Measurements from ENCODE around the gene TMEM117.

Gene TMEM117

DNA sequence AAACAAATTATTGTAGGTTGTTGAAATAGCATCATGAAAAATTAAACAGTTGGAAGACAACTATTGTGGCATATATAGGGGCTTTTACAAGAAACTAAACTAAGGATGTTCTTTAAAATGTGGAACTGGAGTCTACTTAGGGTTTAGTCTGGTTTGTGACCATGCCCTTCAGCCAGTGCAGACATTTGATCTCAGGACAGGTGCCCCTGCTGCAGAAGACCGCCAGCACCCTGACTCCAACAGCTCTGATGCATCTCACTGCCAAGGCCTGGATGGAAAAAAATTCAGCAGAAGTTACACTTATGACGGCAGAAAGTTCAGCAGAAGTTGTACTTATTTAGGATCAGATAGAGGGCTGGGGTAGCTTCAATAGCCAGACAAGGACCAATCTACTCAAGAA, 51.5 kb downstream of the TMEM117 start:
- DNase-seq (no peak), ATAC-seq (no peak)
- Mint-ChIP-seq H3K36me3 (ENCODE audit: low read depth) (peaks cover 2% of the 10 kb centered on the region), H3K27ac (no peak overlapping the region), H3K27me3 (no peaks in the 10 kb centered on the region), H3K9me3 (peaks cover 4% of the 10 kb centered on the region), H3K4me3 (no peak overlapping the region), H3K4me1 (no peaks in the 10 kb centered on the region)

DNA sequence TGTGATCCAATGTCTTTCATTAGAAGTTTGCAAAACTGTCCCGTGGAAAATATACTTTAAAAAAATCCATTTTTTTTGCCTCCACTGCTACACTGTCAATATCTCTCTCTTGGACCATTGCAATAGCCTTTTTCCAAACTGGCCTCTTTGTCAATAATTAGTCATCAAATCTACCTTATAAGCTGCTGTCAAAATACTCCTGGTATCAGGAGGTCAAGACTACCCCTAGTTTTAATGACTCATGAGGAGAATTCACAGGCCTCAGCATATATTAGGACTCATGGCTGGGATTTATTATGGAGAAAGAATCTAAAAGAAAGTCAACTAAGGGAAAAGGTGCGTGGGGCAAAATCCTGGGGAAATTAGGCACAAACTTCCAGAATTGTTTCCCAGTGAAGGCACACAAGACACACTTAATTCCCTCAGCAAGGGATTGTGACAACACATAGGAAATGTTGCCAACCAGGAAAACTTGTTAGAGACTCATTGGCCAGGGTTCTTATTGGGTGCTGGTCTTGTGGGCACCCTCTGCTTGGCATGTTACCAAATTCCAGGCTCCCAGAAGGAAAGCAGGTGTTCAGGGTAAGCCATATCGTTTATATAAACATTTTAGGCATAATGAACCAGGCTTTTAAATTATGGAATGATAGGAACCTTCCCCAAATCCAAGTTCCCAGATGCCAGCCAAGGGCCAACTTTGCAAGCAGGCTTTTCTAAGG, 56.1 kb downstream of the TMEM117 start:
- Mint-ChIP-seq H3K4me1 (no peaks in the 10 kb centered on the region), H3K4me3 (no peak overlapping the region), H3K36me3 (ENCODE audit: low read depth) (peaks cover 4% of the 10 kb centered on the region), H3K27me3 (no peaks in the 10 kb centered on the region), H3K9me3 (peaks cover 15% of the 10 kb centered on the region), H3K27ac (no peak overlapping the region)
- ATAC-seq (no peak), DNase-seq (no peak)

DNA sequence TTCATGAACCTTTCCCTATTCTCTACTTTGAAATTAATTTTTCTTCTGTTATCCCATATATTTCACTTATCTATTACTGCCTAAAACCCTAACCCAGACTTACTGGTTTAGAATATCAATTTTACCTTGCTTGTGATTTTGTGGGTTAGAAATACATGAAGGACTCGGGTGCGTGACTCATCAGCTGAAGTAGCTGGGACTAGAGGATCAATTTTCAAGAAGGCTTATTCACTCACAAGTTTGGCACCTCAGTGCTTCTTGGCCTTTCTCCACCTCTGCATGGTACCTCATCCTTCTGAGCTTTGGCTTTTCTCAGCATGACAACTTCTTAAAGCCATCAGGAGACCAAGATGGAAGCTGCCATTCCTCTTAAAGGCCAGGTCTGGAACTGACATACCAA, 57.8 kb downstream of the TMEM117 start:
- H3K27me3 Mint-ChIP-seq = no peaks in the 10 kb centered on the region
- DNase-seq = no peak
- ATAC-seq = no peak
- peaks cover 5% of the 10 kb centered on the region for H3K36me3 Mint-ChIP-seq (ENCODE audit: low read depth)
- H3K27ac Mint-ChIP-seq = no peak overlapping the region
- no peaks in the 10 kb centered on the region for H3K4me1 Mint-ChIP-seq
- H3K9me3 Mint-ChIP-seq = peaks cover 15% of the 10 kb centered on the region
- no peak overlapping the region for H3K4me3 Mint-ChIP-seq

DNA sequence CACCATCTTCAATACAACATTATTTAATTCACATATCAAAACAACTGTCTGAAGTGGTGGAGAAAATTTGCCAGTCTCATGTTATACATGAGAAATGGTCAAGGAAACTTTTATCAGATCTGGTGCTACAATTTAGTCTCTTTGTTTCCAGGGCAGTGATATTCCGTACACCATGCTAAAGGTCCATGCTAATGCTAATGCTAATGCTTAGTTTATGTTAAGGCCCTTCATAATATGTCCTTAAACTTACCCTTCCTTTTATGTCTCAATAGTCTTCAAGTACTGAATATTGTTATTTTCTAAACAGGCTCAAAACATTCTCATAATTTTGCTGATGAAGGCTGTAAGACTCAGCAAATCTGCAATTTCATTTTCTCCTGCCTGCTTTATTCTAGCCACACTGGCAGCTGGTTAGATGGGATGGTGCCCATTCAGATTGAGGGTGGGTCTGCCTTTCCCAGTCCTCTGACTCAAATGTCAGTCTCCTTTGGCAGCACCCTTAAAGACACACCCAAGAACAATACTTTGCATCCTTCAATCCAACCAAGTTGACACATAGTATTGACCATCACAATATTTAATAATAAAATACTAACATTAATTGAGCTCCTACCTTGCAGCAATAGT, 59.8 kb downstream of the TMEM117 start:
- H3K27ac Mint-ChIP-seq = no peak overlapping the region
- peaks cover 5% of the 10 kb centered on the region for H3K36me3 Mint-ChIP-seq (ENCODE audit: low read depth)
- no peak overlapping the region for H3K4me3 Mint-ChIP-seq

DNA sequence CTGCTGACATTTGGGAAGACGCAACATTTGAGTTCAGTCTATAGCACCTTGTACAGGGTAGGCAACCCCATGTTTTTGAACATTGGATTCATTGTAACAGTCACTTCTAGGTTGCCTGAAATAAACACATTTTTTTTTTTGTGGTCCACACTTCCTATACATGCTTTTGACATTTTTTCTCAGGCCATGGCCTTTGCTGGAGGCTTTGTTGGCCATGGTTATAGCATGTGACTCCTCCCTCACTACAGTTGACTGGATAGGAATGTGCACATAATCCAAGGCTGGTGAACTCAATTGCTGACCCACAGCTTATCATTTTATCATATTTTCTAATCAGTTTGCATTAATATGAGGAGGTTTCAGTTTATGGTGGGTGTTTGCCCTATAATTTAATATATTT, 60.6 kb downstream of the TMEM117 start:
- peaks cover 5% of the 10 kb centered on the region for H3K36me3 Mint-ChIP-seq (ENCODE audit: low read depth)
- no peak overlapping the region for H3K4me3 Mint-ChIP-seq
- no peak overlapping the region for H3K27ac Mint-ChIP-seq
- ATAC-seq (no peak), DNase-seq (no peak)
- H3K9me3 Mint-ChIP-seq = peaks cover 15% of the 10 kb centered on the region
- no peaks in the 10 kb centered on the region for H3K27me3 Mint-ChIP-seq
- H3K4me1 Mint-ChIP-seq = no peaks in the 10 kb centered on the region

More for the DNA sequence above, 59.8 kb downstream of the TMEM117 start:
- DNase-seq = no peak
- no peaks in the 10 kb centered on the region for H3K4me1 Mint-ChIP-seq
- no peak for ATAC-seq
- peaks cover 15% of the 10 kb centered on the region for H3K9me3 Mint-ChIP-seq
- H3K27me3 Mint-ChIP-seq = no peaks in the 10 kb centered on the region

DNA sequence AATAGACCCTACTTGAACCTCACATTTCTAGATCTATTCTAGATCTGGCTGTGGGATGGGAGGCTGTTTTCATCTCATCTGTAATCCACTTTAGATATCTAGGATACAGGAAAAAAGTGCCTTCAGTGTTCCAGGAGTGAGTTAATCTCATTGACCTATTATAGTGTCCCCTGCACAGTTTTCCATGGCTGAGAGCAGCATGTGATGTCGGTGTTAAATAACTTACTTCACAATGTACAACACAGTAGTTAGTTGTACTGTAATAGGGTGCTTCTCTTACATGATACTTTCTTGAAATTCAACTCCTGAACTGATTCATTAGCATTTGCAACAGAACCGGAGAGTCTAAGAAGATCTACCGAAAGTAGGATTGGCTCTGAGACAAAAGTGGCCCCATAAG, 62.6 kb downstream of the TMEM117 start:
- H3K9me3 Mint-ChIP-seq = peaks cover 3% of the 10 kb centered on the region
- H3K36me3 Mint-ChIP-seq (ENCODE audit: low read depth) = peaks cover 3% of the 10 kb centered on the region
- no peak overlapping the region for H3K4me3 Mint-ChIP-seq
- DNase-seq = no peak
- no peaks in the 10 kb centered on the region for H3K4me1 Mint-ChIP-seq
- ATAC-seq = no peak
- no peaks in the 10 kb centered on the region for H3K27me3 Mint-ChIP-seq
- H3K27ac Mint-ChIP-seq = no peak overlapping the region

DNA sequence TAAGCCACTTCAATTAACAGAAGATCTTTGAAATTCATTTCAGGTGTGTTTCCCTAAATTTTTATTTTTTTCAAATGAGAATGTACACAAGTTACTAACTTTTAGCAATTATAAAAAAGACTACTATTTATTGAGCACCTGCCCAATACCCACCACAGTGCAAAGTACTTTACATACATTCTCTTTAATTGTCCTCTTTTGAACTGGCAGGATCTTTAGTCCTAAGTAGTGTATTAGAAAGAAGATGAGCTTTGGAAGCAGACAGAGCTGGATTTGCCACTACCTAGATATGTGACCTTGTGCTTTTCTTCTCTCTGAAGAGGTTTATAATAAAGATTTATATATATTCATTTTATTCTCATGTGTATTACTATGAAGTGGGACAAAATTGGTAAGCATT, 63.7 kb downstream of the TMEM117 start:
- Mint-ChIP-seq H3K4me3 (no peak overlapping the region), H3K9me3 (no peaks in the 10 kb centered on the region), H3K27ac (no peak overlapping the region), H3K36me3 (ENCODE audit: low read depth) (peaks cover 3% of the 10 kb centered on the region), H3K27me3 (no peaks in the 10 kb centered on the region), H3K4me1 (no peaks in the 10 kb centered on the region)
- DNase-seq (no peak), ATAC-seq (no peak)

DNA sequence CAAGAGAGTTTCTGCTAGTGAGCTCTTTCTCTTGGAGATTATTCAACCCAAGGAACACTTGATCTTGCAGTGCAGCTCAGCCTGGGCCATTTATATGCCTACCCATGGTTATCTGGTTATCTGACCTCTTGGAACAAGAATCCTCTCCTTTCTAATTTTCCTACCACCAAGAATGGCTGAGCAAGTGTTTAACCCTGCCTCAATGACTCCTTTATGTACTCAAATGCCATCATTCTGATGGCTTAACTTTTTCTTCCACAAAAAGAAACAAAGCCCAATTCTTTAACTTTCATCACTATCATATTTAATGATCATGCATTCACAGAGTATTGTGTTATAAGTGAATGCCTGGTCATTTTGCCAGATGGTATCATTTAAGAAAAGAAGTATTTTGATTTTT, 67.8 kb downstream of the TMEM117 start:
- no peak overlapping the region for H3K4me3 Mint-ChIP-seq
- no peaks in the 10 kb centered on the region for H3K36me3 Mint-ChIP-seq (ENCODE audit: low read depth)
- DNase-seq (no peak), ATAC-seq (no peak)
- no peaks in the 10 kb centered on the region for H3K4me1 Mint-ChIP-seq
- no peaks in the 10 kb centered on the region for H3K9me3 Mint-ChIP-seq
- no peak overlapping the region for H3K27ac Mint-ChIP-seq
- H3K27me3 Mint-ChIP-seq = no peaks in the 10 kb centered on the region

DNA sequence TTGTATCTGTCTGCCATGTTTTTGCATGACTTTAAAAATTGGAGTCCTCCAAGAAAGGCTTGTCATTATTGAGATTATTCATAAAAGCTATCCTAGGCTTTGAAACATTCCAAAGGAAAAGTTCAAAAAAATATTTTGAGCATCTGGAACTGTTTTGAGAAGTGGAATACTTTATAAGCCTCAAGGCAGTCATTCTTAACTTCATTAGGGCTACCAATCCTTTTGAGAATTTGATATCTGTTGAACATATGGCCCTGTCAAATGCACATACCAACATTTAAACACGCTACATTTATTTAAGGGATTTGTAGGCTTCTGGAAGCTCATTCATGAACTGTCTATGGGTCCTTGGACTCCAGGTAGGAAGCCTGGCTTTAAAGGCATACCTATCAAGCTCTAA, 77.0 kb downstream of the TMEM117 start:
- Mint-ChIP-seq H3K4me3 (no peak overlapping the region), H3K9me3 (no peaks in the 10 kb centered on the region), H3K4me1 (no peaks in the 10 kb centered on the region), H3K36me3 (ENCODE audit: low read depth) (no peaks in the 10 kb centered on the region), H3K27ac (no peak overlapping the region), H3K27me3 (no peaks in the 10 kb centered on the region)
- ATAC-seq = no peak
- DNase-seq = no peak

DNA sequence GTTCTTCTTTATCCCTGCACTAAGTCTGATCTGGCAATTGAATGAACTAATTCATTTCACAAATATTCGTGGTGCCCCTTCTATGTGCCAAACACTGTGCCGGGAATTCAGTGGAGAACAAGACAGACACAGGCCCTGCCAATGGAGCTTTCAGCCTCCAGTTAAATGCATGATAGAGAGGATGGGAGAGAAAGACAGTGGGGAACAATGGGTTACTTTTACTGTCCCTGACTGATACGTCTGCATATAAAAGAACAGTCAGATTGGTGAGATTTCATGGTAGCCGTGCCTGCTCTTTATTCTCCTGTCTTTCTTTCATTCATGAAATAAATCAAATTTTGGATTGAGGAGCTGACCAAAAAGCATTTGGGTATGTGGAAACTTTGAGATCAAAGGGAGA, 78.5 kb downstream of the TMEM117 start:
- H3K4me1 Mint-ChIP-seq = no peaks in the 10 kb centered on the region
- no peaks in the 10 kb centered on the region for H3K27me3 Mint-ChIP-seq
- H3K4me3 Mint-ChIP-seq = no peak overlapping the region
- ATAC-seq (no peak), DNase-seq (no peak)
- no peaks in the 10 kb centered on the region for H3K36me3 Mint-ChIP-seq (ENCODE audit: low read depth)
- H3K9me3 Mint-ChIP-seq = no peaks in the 10 kb centered on the region
- no peak overlapping the region for H3K27ac Mint-ChIP-seq

DNA sequence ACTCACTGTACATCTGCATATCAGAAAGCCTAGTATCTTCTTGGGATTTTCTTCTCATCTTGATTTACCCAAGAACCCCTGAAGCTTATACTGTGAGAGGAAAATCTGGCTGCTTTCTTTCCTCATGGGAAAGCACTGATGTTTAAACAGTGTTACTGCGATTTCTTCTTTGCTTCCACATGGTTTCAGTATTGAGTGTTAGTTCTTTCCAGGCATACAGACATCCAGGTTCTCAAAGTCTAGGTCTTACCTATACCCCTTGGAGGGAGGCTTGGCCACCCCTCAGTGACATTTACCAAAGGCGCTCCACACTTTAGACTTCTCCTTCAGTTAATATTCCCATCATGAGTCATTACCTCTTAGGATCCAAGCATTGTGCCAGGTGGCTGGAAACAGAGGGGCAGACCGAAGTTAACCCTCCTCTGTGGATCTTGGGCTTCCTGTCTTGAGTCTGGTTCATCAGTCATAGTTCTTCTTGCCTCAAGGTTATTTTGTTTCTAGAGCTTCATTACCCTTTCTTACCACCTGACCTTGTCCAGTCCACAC, 79.1 kb downstream of the TMEM117 start:
- Mint-ChIP-seq H3K27ac (no peak overlapping the region), H3K27me3 (no peaks in the 10 kb centered on the region), H3K36me3 (ENCODE audit: low read depth) (no peaks in the 10 kb centered on the region), H3K4me3 (no peak overlapping the region), H3K9me3 (no peaks in the 10 kb centered on the region), H3K4me1 (no peaks in the 10 kb centered on the region)
- ATAC-seq = no peak
- no peak for DNase-seq

DNA sequence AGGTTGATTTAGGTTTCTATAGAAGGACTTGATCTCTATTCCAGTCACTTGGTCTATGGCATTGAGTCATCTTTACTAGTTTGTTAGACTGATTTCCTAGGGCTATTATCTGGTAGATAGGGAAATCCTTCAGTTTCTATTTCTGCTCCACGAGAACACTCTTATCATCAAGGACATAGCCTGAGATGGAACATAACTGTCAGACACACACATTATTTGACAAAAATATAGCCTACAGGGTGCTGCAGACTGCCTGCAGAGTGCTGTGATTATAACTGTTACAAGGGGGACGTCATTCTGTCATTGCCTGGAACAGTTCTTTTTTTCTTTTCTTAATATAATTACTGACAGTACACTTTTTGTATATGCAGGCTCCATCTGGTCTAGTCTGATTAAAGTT, 82.0 kb downstream of the TMEM117 start:
- Mint-ChIP-seq H3K9me3 (no peaks in the 10 kb centered on the region), H3K36me3 (ENCODE audit: low read depth) (no peaks in the 10 kb centered on the region), H3K27me3 (no peaks in the 10 kb centered on the region), H3K27ac (no peak overlapping the region), H3K4me1 (no peaks in the 10 kb centered on the region), H3K4me3 (no peak overlapping the region)
- DNase-seq = no peak
- ATAC-seq = no peak

DNA sequence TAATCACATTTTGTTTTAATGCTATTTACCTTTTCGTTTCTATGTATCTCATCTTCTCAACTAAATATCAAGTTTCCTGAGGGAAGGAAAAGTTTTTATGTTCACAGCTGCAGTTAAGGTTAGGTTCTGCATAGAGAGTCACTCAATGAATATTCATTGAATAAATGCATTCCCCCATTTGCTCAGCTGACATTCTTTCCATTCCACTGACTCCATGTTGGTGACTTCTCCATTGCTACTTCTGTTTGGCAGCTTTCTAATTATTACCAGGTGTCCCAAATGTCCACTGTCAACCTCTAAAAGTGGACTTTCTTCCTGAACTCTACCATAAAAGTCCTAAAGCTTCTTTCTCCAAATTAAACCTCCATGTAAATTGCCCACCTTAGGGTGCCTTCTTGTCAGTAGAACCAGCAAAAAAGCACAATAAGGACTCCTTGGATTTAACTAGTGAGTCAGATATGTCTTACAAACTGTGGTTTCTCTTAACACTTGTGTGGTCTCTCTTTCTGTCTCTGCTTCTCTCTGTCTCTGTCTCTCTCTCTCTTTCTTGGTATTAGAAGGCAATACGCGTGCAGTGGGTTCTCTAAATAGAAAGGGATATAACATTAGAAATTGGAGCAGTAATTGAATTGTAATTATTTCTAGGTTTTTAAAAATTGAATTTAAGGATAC, 85.9 kb downstream of the TMEM117 start:
- Mint-ChIP-seq H3K27me3 (no peaks in the 10 kb centered on the region), H3K4me1 (no peaks in the 10 kb centered on the region), H3K4me3 (no peak overlapping the region), H3K36me3 (ENCODE audit: low read depth) (peaks cover 4% of the 10 kb centered on the region), H3K9me3 (no peaks in the 10 kb centered on the region), H3K27ac (no peak overlapping the region)
- DNase-seq (no peak), ATAC-seq (no peak)

DNA sequence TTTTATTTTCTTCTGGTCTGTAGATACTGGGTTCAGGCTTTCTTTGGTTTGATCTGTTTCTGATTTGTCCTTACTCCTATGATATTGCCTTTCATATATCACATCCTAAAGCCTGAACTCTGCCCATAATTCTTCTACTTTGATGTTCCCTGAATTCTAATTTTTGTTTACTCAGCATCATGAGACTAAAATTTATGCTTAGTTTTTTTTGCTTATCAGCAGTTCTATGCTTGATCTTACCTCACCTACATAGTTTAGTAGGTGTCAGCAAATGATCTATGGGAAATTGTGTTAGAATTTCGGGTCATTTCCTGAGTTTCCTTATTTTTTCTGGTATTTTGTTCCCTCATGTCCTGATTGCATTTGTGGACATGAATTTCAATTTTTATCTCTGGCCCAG, 94.2 kb downstream of the TMEM117 start:
- peaks cover 26% of the 10 kb centered on the region for H3K9me3 Mint-ChIP-seq
- H3K4me3 Mint-ChIP-seq = no peak overlapping the region
- H3K36me3 Mint-ChIP-seq (ENCODE audit: low read depth) = peaks cover 12% of the 10 kb centered on the region

DNA sequence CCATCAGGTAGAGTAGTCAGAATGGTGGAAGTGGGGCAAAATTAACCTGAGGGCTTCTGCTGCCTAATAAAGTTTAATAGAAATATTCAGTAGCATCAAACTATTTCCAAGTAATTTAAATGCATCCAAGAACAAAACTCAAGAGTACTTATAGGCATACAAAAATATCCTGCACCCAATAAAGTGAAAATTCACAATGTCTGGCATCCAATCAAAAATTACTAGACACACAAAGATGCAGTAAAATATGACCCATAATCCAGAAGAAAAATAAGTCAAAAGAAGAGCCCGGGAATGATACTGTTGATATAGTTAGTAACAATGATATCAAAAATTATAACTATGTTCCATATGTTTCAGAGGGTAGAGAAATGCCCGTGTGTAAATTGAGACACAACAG, 95.3 kb downstream of the TMEM117 start:
- H3K27me3 Mint-ChIP-seq = no peaks in the 10 kb centered on the region
- H3K4me1 Mint-ChIP-seq = no peaks in the 10 kb centered on the region
- DNase-seq (no peak), ATAC-seq (no peak)
- peaks cover 26% of the 10 kb centered on the region for H3K9me3 Mint-ChIP-seq
- H3K4me3 Mint-ChIP-seq = no peak overlapping the region
- peaks cover 12% of the 10 kb centered on the region for H3K36me3 Mint-ChIP-seq (ENCODE audit: low read depth)
- H3K27ac Mint-ChIP-seq = no peak overlapping the region

More for the DNA sequence above, 94.2 kb downstream of the TMEM117 start:
- ATAC-seq = no peak
- DNase-seq = no peak
- Mint-ChIP-seq H3K27me3 (no peaks in the 10 kb centered on the region), H3K4me1 (no peaks in the 10 kb centered on the region), H3K27ac (no peak overlapping the region)
